ENCODE data around the gene PGAP3.

The PGAP3 gene

DNA sequence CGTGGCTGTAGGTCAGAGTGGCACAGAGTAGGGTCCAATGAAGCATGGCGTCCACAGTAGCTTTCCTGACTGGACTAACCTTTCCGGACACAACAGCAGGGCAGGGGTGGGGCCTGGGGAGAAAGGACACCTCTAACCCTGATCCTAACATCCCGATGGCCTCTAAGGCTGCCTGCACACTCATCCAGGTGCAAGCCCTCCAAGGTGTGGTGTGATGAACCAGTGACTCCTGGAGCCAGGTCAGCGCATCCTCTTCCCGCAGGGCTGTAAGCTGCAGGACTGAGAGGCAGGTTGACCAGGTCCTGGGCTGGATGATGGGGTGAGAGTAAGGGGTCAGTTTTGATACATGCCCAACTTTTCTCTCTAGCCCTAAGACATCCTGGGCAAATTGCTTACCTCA, 8.9 kb upstream of the PGAP3 start:
- no peak for DNase-seq

DNA sequence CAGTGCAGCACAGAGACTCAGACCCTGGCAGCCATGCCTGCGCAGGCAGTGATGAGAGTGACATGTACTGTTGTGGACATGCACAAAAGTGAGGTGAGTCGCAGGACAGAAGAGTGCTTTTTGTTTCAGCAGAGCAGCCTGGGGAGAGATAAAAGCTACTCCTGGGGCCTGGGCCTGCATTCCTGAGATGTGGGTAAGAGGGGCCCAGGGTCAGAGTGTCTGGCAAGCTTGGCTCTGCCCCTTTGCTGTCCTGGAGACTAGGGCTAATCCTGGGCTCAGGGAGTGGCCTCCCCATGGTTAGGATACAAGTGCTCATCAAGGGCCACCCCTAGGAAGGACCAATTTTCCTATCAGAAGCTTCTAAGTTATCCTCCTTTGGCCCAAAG, 7.2 kb upstream of the PGAP3 start:
- no peak for DNase-seq

DNA sequence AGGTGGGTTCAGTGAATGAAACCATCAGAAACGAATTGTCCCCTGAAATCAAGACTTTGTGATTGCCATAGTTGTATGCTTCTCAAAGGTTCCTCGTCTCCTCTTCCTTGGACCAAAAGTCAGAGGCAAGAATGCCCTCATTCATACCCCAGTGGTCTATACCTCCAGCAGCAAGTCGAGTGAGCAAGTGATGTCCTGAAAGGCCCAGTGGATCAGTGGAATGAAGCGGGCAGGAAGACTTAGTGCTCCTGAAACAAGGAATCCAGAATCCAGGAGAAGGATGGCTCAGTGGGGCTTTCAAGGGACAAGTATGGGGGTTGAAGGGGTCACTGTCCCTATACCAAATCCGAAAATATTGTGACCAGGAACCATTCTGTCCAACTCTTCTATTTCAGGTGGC, 6.7 kb upstream of the PGAP3 start:
- DNase-seq = no peak

DNA sequence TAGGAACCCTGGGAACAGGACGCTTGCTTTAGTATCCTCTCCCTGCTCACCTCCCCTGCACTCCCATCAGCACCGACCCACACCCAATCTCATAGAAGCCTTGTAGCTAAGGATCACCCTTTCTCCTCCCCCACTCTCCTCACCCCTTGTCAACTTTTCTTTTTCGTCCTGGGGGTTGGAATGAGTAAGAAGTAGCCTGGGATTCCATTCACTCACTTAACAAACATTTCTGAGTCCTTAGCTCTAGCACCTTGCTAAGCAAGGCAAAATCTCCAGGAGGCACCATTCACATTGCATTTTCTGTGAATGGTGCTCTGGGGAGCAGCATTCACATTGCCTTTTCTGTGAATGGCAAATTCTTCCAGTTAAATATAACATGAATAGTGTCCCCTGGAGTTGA, 1.1 kb upstream of the PGAP3 start:
- DNase-seq = no peak

DNA sequence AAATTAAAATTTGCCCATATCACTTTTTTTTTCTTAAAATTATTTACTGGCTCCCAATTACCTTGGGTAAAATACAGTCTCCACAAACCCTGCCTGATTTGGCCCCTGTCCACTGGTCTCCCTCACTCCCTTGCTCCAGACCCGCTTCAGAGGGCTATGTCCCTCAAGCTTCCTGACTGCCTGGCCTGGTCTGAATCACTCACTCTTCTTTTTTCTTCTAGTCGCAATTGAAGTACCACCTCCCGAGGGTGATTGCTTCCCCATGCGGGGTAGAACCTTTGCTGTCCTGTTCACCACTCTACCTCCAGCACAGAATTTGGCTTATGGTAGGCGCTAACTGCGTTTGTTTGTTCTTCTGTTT, 598 bp upstream of the PGAP3 start:
- DNase-seq = no peak

DNA sequence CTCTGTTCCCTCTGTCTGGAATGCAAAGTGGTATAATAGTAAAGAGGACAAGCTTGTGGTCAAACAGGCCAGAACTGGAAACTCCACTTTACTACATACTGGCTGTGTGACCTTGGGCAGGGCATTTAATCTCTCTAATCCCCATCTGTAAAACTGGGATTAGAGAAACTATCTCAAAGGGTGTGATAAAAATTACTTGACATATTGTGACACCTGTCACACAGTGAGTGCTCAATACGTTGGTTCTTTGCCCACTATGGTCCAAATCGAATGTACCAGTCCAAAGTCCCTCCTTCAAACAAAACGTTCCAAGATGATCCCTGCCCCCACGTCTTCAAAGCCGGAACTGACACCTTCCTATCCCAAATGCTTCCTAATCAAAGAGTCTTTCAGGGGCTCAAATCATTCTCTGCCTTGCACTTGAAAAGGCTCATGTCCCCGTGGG, 734 bp downstream of the PGAP3 start:
- no peak for DNase-seq

DNA sequence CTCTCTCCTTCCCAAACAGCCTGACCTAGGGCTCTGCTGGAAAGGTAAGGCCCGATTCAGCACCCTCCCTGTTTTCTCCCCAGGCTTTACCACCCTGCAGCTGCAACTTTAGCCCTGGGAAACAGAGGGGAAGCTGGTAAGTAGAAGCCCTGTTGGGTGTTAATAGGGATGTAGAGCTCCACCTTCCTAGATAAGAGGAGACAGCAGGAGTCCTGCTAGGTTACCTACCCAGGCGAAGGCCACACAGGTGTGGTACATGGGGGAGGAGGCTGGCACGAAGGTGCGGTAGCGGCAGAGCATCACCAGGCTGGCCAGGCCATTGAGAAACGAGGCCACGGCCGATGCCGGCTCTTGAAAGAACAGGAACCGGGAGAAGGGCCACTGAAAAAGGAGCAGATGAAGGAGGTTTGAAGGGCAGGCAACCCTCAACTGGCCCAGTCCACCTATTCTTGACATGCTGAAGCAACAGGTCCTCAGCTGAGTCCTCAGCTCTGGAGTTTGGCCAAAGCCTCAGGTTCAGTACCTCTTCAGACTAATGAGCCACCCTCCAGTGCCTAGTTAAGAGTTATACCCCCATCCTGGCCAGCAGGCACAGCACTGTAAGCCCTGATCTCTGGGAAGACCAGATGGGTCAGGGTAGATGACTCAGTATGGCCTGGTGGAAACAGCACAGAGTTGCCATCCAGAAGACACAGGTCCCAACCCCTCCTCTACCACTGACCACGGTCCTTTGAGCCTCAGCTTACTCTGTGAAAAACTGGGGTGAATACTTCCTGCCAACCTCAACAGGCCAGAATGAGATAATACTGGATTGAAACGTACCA, 3.3 kb downstream of the PGAP3 start:
- DNase-seq = no peak

DNA sequence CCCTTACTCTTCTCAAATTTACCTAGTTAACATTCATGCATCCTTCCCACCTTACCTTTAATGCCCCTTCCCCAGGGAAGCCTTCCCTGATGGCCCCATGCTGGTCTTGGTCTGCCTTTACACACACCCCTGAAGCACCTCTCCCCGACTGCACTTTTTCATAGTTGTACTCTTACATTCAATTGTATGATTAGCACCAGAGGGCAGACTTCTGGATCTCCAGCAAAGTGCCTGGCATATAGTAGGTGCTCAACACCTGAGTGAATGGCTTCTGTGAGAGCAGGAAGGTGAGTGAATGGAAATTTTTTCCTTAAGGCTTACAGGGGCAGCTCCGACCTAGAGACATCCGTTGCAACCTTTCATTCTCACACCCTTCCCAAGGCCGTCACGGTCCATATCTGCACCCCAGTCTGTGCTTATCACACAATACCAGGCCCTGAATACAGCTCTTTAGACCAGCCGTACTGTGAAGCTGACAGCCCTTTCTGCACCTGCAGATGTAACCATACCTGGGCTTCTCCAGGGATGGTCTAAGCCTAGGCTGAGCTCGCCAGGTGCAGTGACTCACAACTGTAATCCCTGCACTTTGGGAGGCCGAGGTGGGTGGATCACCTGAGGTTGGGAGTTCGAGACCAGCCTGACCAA, 4.4 kb downstream of the PGAP3 start:
- DNase-seq = no peak

DNA sequence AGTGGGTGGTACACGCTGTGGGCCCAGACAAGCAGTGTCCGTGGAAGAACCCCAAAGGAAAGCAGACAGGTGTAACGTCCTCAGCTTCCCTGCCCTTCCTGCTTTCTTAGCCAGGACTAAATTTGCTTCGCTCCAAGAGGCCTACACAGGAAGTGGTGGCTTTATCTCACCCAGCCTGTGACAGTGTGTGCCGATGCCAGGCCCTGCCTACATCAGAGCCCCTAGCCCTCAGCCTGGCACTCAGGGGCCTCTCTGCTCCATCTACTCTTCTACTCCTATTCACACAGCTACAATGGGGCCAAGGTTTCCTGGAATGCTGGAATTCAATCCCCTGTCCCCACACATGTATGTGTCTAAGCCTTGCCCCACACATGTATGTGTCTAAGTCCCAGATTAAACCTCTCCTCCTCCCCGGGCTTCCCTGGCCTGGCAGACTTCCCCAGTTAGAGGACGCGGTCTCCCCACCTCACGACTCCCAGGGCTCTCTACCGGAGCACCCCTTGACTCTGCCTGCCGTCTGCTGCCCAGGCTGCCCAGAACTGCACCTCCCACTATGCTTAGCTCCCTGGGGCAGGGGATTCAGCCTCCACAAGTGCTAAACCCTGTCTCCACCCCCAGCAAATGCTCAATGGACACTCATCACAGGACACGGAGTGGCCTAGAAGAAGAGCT, 8.2 kb downstream of the PGAP3 start:
- DNase-seq = peak; percentile 51

DNA sequence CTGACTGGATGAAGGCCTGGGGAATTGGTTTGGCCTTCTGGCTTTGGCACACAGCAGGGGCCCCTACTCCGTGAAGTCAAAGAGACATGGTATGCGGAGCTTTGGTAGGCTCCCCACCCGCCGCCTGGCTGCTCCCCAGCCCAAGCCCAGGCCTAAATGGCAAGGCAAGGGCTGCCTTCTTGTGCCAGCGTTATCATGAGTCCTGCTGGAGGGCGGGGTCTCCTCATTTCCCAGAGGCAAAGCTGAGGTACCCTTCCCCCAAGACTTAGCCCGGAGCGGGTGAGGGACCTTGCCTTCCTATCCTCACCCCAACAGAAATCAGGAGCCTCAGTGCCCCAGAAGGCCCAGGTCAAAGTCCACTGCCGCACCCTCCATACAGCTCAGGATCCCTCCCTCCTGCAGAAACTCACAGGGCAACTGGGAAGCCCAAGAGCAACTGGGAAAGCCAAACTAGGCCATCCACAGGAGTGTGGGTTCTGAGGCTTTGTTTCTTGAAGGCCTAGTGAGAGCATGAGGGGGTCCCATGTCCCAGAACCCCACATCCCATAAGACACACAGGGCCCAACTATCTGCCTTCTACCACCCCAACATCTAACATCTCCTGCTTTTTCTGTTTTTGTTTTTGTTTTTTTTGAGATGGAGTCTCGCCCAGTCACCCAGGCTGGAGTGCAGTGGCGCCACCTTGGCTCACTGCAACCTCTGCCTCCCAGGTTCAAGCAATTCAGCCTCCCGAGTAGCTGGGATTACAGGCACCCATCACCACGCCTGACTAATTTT, 9.3 kb downstream of the PGAP3 start:
- no peak for DNase-seq

DNA sequence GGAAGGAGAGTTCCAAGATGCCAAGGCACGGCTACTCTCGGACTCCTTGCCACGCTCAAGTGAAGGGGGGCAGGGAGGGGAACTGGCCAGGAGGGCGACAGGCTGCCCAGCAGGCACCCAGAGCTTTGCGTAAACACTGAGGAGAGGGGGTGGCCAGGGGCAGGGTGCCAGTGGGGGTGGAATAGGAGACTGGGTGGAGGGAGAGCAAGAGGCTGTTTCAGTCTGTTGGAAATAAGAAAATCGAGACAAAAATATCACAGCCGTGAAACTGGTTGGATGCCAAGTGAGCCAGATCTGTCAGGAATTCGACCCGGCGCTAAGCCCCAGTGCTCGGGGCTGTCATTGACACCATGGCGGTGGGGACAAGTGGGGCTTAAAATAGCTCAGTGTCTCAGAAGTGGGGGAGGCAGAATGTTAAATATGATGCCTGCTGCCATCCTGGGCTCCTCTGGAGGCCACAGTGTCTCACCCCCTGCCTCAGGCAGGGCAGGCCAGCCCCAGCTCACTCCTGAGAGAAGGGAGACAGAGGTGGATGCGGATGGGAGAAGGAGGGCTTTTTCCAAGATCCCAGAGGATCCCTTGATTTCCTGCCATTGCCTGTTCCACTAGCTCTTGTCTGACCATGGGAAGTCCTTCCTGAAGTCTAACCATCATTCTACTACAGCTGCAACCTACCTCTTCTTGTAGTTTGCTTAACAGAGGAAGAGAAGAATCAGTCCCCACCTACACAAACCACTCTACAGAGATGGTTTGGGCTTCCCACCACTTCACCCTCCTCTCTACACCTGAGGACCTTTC, 10.1 kb downstream of the PGAP3 start:
- no peak for DNase-seq

DNA sequence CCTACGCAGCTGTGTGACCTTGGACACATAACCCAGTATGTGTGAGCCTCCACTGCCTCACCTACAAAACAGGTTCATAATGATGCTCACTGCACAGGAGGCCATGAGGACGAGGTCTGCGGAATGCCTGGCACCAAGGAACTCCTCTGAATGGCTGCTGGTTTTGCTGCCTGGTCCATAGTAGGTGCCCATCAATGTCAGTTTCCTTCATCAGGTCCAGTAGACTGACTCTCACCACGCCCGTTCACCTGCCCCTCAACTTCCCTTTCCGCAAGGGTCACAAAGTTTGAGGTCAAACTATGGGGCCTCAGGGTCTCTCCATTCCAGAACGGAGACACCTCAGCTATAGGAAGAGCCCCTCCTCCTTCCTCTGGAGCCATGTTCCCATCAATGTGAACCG, 10.8 kb downstream of the PGAP3 start:
- no peak for DNase-seq

DNA sequence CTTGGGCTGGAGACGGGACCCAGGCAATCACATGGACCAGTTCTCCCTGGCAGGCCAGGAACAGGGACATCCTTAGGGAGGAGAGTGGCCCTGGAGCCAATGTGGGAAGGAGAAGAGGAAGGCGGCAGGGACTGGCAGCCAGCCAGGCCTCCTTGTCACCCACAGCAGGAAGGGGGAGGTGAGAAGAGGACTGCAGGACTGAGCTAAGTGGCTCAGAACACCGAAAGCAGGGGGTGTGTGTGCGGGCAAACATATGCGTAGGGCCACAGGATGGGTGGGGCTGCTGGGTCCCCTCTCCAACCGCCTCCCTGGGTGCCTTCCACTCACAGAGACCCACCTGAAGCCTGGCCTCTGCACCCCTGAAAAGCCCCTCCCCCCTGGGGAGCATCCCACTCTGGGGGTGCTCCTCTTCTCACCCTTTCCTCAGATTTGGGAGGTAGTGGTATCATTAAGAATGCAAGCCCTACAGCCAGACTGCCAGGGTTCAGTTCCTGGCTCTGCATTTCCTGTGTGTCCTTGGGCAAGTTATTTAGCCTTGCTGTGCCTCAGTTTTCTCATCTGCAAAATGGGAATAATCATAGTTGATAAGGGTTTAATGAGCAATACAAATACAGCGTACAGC, 11.5 kb downstream of the PGAP3 start:
- peak; percentile 59 for DNase-seq

DNA sequence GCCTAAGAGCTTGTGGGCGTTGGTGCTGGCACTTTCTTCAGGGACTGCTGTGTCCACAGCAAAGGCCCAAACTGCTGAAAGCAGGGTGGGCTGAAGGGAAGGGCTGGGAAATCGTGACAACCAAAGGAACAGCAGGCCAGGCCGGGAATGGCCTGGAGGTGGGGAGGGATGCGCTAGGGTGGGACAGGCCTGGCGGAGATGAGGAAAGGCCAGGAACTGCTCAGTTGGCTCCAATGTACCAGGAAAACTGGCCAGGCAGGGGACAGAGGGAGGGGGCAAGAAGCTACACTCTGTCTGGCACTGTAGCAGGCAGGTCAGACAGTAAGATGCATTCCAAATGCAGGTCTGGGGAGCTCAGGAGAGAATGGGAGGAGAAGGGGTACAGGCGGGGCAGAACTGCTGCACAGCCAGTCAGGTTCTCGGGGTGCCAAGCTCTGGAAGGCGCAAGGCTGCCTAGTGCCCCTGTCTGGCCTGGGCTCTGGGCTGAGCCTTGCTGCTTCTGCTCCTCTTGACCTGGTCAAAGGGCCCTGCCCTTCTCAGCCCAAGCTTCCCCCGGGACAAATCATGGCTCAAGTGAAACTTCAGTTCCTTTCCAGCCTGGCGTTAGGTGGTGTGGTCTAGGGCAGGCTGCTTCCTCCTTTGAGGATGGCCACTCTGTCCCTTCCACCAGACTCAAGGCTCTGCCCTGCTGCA, 12.3 kb downstream of the PGAP3 start:
- DNase-seq = no peak

DNA sequence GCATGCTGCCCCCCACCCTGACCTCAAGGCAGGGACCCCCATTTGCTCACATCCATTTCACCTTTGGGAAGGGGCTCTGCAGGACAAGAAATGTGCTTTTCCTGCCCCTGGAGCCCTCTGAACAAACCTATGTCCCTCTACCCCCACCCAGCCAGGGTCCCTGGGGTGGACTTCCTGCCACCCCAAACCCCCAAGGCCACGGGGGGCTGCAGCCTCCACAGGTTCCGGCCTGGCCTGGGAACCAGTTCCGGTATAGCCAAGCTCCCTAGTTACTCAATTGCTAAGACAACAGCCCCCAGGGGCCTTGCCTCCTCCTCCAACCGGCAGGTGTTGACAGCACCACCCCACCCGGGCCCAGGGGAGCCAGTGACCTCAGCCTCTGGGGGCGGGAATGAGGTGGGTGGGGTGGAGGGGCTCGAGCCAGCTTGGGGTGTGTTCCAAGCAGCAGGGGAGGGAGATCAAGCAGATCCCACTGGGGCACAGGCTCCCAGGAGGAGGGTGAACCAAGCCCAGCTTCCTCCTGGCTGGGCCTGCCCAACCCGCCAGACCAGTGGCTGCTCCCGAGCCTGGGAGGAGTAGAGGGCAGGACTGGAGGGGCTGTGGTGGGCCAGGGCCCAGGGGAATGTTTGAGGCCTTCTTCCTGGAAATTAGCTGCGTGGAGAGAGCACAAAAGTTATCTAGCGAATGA, 13.0 kb downstream of the PGAP3 start:
- no peak for DNase-seq

DNA sequence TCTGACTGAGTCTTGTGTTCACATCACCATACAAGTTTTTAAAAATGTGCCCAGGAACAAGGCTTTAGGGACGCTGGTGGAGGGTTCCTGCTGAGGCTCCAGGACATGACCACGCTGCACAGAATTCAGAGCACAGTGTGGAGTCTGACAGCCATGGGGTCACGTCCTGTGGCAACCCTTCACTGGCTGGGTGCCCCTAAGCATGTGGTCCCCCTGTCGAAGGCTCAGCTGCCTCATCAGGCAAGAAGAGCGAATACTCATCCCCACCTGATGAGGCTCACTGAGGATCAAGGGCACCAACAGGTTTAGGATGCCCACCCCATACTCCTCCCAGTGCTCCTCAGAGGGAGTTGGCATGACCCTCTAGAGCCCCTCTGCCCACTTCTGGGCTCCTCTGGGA, 13.7 kb downstream of the PGAP3 start:
- DNase-seq = no peak

DNA sequence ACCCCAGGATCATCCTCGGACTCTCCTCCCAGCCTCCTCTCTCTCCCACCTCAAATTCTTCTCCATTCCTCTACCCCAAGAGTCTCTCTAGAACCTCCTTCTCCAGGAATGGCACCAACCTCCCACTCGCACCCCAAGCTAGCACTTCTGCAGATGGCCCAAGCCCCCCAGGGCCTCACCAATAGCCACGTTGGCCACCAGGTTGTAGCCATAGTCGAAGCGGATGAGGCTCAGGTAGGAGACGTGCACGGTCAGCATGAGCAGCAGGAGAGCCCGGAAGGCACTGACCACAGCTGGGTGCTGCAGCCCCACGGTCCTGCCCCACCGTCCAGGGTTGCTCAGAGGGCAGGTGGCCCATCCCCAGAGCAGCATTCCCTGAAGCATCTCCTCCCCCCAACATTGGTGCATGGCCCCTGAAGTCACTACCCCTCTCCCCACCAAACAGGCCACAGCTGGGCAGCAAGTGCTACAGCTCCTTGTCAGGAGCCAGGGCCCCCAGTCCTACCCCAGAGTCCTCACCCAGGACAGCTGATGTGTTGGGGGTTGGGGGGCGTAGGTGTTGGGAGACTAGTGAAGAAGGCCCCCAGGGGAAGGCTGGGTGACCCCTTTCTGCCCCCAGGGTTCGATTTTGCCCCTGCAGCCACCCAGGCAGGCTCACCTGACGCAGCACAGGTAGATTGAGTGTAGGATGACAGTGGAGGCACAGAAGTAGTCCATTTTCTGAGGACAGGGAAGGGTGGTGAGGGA, 14.3 kb downstream of the PGAP3 start:
- DNase-seq = no peak

DNA sequence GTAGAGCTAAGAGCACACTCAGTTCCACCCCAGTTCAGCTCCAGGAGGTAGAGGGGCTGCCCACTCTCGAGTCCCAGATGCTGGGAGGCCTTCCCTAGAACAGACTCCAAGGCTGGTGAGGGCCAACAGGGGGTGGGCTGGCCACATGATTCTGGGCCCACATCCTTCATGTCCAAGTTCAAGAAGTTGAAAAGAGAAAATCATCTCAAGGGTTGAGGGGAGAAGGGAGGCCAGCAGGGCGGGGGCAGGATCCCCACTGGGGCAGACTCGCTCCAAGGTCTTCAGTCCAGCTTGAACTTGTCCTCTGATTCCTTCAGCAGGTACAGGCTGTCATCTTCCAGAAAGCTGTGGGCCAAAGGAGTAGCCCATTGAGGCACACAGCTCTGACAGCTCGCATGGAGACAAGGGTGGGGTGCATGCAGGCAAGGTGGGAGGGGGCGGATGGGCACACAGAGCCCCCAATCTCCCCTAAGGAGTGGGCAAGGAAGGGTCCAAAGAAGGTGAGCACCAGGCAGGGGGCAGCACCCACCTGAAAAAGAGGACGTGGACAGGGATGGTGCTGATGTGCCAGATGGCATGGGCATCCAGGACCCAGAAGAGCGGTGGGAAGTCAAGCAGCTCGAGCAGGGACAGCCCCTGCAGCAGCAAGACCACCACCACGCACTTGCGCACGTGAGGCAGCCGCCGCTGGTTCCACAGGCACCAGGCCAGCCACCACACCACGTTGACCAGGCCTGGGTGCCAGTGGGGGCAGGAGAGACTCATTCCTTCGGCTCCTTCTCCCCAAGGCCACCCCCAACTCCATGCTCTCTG, 15.1 kb downstream of the PGAP3 start:
- no peak for DNase-seq
